Measurements from ENCODE around the gene UPK3BL1.
"Not testable (repeated sequence)": the region's sequence is repeated elsewhere in the genome, so short reads cannot be mapped to it uniquely, and the experiment has no call there.

UPK3BL1 gene, protein sequence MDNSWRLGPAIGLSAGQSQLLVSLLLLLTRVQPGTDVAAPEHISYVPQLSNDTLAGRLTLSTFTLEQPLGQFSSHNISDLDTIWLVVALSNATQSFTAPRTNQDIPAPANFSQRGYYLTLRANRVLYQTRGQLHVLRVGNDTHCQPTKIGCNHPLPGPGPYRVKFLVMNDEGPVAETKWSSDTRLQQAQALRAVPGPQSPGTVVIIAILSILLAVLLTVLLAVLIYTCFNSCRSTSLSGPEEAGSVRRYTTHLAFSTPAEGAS

GRCh38 chr7:102642691-102643090 lies at the start of gene UPK3BL1:
TSS of gene UPK3BL1 (minus strand) at chr7:102642791. CDS start at chr7:102642741, 50 bp downstream.
- not testable (repeated sequence) for DNase-seq

DNA sequence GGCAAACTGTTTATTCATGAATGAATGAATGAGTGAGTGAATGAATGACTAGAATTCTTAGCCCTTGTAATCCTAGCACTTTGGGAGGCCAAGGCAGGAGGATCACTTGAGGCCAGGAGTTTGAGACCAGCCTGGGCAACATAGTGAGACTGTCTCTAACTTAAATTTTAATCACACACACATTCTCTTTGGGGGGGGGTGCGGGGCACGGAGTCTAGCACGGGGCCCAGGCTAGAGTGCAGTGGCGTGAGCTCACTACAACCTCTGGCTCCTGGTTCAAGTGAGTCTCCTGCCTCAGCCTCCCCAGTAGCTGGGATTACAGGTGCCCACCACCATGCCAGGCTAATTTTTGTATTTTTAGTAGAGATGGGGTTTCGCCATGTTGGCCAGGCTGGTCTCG lies 48.0 kb upstream of the UPK3BL1 start:
- DNase-seq = not testable (repeated sequence)

- not testable (repeated sequence) for DNase-seq
Measured at GRCh38 chr7:102689436-102690282, 47.1 kb upstream of the UPK3BL1 start.

DNA sequence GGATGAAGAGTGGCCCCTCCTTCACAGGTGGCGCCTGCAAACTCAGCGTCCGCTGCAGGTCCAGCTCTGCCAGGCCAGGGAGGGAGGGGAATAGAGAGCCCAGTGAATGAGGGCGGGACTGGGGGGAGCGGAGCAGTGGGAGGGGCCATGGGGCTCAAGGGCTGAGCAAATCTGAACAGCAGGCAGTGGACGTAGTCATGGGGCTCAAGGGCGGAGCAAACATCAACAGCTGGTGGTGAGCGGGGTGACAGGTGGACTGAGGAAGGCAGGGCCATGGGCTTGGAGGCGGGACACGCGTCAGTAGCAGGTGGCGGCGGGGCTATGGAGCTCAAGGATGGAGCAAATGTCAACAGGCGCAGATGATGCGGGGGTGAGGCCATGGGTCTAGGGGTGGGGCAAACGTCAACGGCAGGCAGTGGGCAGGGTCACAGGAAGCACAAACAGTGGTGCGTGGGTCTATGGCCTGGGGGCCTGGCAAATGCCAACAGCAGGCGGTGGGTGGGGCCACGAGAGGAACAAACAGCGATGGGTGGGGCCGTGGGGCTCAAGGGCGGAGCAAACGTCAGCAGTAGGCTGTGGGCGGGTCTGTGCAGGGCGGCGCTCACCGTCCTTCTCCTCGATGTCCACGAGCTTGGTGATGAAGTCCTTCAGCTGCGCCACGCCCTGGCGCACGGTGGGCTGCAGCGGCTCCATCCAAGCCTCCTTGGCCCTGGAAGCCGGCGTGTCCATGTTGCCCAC lies 45.9 kb upstream of the UPK3BL1 start:
- DNase-seq = not testable (repeated sequence)

DNA sequence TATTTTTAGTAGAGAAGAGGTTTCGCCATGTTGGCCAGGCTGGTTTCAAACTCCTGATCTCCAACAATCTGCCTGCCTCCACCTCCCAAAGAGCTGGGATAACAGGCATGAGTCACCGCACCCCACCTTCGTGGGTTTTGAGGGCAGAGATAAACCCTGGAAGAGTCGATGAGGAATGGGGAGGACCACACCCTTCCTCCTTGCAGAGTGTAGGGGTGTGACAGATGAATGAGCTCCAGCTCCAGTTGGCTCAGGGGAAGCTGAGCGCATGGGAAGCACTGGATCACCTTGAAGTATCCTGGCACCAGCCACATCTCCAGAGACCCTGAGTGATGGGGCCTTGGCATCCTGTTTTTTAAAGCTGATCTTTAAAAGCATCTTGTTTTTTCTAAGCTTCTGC lies 40.0 kb upstream of the UPK3BL1 start:
- DNase-seq = not testable (repeated sequence)

DNA sequence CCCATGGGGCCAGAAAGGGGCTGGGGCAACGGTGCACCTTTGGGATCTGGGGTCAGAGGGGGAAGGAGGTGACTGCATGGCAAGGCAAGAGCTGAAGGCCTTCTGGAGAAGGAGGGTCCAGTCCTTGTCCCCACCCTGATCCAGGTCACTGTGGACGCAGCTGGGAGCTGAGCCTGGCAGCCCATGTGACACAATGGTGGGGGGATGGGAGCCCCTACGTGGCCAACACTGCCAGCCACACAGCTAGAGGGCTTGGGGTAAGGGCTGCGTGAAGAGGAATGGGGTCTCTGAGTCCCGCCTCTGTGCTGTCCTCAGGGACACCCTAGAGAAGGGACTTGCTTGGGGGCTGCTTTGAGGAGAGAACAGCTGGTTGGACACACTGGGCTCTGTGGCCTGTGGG lies 38.2 kb upstream of the UPK3BL1 start:
- DNase-seq = not testable (repeated sequence)

DNA sequence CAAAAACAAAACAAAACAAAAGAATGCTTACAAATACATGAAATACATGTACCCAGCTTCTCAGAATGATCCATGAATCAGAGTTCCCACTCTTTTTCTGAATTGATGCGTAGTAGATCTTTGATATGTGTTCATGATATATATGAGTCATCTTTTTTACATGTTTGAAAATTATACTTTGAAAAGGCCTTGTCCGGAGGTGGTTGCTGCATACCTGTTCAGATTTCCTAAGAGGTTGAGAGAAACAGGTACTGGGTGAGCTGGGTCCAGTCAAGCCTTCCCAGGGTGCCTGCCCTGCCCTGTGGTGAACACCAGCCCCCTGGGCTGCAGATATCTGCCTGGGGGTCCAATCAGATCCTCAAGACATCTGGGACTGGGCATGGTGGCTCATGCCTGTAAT lies 33.0 kb upstream of the UPK3BL1 start:
- peak; percentile 11 for DNase-seq

DNA sequence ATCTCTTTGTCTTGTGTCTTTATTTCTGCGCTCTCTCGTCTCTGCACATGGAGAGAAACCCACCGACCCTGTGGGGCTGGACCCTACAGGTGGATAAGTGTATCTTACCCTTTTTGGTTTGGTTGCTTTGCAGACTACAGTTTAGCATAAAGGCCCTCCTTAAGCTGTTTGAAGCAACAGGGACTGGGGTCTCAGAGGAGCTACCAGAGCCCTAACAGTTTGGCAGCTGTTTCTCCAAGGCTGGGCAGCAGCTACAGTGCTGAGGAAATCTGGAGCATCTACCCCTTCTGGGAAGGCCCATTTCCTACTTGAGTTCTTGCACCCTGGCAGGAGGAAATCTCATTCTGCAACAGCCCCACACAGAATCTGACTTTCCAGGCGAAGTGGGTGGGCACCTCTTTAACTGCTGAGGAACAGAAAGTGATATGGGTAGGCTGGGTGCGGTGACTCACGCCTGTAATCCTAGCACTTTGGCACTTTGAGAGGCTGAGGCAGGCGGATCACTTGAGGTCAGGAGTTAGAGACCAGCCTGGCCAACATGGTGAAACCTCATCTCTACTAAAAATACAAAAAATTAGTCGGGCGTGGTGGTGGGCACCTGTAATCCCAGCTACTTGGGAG lies 31.0 kb upstream of the UPK3BL1 start:
- DNase-seq = not testable (repeated sequence)

DNA sequence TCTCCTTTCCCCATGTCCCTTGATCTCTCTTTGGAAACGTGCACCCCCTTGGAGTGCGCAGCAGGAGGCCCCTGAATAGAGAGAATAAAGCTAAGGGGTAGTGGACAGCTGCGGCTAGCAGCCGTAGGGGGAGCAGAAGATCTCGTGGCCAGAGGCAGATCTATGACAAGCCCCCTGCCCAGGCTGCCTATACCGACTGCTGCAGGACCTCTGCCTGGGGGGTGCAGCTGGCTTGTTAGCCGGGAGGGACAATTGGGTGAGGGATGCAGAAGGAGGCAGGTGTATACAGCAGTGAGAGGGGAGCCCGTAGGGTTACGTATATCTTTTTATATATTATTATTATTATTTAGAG lies 29.3 kb upstream of the UPK3BL1 start:
- not testable (repeated sequence) for DNase-seq

- DNase-seq = not testable (repeated sequence)
Measured at GRCh38 chr7:102671166-102671955, 28.8 kb upstream of the UPK3BL1 start, which contains the start of gene POLR2J2. TSS of gene POLR2J2 (minus strand) at chr7:102671663. CDS start at chr7:102671601, 62 bp downstream.

DNA sequence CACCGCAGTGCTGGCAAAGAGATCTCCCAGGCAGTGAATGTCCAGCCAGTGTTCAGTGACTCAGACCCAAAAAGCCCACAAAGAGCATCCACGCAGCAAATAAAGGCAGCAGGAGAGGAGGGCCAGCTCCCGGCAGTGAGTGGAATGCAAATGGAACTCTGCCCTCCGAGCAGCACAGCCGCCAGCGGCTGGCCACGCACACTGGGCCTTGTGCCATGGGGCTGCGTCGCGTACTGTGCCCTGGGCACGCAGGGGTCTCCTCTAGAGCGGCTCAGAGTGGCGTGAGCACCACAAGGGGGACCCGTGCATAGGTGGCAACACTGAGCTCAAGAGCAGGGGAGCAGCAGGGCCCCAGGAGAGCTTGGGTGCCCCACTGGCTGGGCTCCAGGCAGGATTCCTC lies 24.9 kb upstream of the UPK3BL1 start:
- not testable (repeated sequence) for DNase-seq

DNA sequence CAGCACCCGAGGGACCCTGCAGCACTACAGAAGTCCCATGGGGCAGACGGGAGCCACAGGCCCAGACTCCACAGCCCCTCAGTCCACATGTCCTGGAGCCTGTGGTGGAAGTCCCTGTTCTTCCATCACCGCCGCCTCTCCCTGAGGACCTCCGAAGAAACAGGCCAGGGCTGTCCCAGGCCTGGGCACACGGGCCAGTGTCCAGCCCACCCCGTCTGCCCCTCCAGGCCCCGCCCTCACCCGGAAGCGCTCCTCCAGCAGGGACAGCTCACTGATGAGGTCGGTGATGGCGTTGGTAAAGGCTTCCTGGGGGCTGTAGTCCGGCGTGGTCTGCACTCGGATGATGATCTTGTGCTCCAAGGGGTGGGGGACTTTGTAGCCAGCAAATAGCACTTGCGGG lies 24.3 kb upstream of the UPK3BL1 start:
- not testable (repeated sequence) for DNase-seq

DNA sequence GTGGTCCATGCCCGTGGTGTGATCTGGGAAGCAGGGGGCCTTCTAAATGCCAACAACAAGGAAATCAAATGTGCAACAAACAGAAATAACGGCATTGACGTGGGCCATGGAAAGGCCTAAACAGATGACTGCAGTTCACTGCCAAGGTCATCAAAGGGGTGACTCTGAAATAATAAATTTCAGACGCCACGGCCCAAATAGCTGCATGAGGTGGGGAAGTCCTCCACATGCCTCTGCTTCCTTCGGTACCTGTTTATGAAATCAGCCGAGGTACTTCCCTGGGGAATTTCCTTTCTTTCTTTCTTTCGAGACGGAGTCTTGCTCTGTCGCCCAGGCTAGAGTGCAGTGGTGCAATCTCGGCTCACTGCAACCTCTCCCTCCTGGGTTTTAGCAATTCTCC lies 22.2 kb upstream of the UPK3BL1 start:
- not testable (repeated sequence) for DNase-seq

GRCh38 chr7:102649924-102650323 lies 7.3 kb upstream of the UPK3BL1 start, which contains the start of gene SPDYE2B:
TSS of gene SPDYE2B (plus strand) at chr7:102650319. CDS start at chr7:102652349, 2,030 bp downstream.
- not testable (repeated sequence) for DNase-seq

DNA sequence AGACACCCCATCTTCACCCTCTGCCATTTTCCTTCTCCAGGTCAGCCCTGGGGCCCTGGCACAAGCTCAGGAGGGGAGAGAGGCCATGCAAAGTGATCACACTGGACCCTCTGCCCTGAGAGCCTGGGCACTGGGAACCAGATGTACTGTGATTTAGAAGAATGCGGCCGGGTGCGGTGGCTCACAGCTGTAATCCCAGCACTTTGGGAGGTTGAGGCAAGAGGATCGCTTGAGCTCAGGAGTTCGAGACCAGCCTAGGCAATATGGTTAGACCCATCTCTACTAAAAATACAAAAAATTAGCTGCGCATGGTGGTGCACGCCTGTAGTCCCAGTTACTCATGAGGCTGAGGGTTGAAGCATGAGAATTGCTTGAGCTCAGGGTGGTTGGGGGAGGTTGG lies 5.2 kb upstream of the UPK3BL1 start:
- not testable (repeated sequence) for DNase-seq

DNA sequence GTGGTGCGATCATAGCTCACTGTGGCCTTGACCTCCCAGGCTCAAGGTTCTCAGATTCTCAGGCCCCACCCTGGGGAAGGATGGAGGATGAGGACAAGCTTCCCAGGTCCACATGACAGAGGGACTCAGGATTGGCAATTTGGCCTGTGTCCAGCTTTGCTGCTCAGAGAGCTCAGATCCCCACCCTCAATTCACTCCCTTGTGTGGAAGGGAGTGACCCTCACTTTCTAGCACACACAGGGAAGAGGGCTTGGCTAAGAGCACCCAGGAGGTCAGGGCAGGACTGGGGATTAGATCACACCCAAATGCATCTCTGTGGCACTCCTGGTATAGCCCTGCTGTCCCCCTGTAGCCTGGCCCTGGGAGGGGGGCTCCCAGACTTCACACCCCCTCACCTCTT lies 813 bp upstream of the UPK3BL1 start:
- not testable (repeated sequence) for DNase-seq

- not testable (repeated sequence) for DNase-seq
Measured at GRCh38 chr7:102638848-102639247, 3.7 kb downstream of the UPK3BL1 start.

DNA sequence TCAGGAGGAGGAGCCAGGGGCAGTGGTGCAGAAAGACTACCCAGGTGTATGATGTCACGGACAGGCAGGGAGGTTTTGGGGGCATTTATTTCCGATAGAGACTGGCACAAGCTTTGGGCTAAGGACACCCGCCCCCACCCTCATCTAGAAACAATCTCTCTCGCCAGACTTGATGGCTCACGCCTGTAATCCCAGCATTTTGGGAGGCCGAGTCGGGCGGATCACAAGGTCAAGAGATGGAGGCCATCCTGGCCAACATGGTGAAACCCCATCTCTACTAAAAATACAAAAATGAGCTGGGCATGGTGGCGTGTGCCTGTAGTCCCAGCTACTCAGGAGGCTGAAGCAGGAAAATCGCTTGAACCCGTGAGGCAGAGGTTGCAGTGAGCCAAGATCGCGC lies 5.6 kb downstream of the UPK3BL1 start:
- not testable (repeated sequence) for DNase-seq

DNA sequence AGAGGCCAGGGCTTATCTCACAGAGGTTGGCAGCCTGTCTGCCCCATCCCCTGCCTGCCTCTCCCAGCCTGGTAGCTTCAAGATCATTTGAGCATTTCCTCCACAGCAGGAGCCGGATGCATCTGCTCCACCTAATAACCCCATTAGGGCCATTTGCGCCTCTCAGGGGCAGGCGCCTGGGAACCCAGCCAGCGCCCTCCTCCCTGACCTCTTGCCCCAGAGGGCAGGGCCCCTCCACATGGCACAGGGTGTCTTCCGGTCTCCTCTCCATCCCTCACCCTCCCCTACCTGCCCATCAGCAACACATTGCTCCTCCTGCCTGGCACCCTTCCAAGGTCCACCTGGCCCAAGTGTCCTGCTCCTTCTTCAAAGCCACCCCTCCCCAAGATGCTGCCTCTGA lies 7.2 kb downstream of the UPK3BL1 start:
- DNase-seq = not testable (repeated sequence)

- DNase-seq = not testable (repeated sequence)
Measured at GRCh38 chr7:102634299-102634698, 8.3 kb downstream of the UPK3BL1 start.

DNA sequence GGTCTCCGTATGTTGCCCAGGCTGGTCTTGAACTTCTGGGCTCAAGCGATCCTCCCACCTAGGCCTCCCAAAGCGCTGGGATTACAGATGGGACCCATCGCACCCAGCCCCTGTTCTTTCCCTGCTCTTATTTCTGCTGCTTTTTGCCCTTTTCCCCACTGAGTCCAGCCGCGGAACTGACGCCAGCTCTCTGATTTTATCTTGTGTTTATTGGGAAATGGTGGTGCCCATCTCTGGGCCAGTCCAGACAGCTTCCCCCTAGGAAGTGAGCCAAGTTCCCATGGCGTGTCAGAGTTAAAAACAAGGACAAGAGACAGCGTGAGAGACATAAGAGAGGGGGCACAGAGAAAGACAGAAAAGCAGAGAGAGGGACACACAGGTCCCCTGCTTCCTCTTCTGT lies 12.0 kb downstream of the UPK3BL1 start:
- not testable (repeated sequence) for DNase-seq
